Activated naive CD8-positive, alpha-beta T cell treated with anti-CD3 and anti-CD28 coated beads, Interleukin-2, amount 50 U/mL, for 16 hours (primary cell): ENCODE measurements around the gene ALDH1A3.

ENCODE experiments used
- DNase-seq: peaks from one replicate; pipeline ENCODE4 v3.0.0-alpha.2; 2020; ENCODE audit warnings: low read depth, low spot score

The ALDH1A3 gene

DNA sequence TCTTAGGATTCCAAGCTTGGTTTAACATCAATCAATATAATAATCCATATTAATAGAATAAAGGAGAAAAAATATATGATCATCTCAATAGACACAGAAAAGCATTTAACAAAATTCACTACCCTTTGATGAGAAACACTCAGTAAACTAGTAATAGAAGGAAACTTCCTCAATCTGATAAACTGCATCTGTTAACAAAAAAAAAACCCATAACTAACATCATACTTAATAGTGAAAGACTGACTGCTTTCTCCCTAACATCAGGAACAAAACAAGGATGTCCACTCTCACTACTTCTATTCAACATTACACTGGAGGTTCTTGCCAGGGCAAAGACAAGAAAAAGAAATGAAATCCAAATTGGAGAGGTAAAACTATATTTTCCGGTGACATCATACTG is 70.1 kb downstream of the ALDH1A3 start:
- DNase-seq, result no peak

DNA sequence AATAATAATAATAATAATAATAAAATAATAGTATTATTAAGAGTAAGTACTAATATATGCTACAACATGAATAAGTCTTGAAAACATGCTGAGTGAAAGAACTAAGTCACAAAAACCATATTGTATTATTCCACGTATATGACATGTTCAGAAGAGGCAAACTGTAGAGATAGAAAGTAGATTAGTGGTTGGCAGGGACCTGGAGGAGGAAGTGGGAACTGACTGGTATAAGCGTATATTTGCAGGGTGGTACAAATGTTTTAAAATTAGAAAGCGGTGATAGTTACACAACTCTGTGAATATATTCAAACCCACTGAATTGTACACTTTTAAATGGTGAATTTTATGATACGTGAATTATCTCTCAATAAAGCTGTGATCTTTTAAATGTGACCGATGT is 72.3 kb downstream of the ALDH1A3 start:
- DNase-seq, result no peak

DNA sequence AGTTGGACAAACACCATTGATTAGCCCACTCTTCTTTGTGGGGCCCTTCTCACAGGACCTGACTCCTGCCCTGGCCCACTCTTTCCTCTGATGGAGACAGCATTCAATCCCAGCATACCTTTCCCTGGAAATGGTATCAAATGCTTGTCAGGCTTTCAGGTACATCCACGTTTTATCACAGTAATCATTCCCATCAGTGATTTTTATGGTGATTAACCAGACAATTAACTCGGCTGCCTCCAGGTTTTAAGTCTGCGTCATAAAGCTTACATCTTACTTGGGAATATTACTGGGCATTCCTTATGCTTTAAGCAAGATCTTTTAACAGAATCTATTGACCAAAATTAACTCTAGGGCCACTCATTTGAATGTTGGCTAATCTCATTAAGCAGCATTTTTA is 72.9 kb downstream of the ALDH1A3 start:
- DNase-seq, result no peak

DNA sequence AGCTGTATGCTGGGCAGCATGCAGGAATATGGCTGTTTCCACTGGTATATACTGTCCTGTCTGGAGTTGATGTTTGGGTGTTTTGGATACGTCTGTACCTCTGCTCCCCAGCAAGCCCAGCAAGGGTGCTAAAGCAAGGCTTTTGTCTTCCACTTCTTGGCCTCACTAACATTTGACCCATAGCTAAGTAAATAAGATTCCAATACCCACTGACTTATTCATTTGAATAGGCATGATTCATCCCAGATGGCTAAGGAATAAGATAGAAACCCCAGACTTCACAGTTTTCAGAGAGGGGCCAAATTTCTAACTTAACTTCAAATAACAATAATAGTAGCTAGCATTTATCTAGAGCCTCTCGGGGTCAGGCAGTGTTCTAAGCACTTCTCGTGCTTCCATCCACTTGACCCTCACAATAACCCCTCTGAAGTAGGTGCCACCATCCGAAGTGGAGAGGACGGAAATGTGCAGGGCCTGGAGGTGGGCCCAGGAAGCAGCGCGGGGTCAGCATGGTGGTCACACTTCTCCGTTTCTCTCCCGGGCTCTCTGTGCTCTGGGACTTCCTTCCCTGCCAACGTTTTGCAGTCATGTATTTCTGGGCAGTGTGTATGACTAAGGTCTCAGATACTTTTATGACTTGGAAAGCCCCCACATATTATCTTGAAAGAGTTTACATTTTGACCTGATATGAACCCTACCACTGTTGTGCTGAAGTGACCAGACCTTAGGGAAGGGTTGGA is 78.9 kb downstream of the ALDH1A3 start:
- no peak for DNase-seq

DNA sequence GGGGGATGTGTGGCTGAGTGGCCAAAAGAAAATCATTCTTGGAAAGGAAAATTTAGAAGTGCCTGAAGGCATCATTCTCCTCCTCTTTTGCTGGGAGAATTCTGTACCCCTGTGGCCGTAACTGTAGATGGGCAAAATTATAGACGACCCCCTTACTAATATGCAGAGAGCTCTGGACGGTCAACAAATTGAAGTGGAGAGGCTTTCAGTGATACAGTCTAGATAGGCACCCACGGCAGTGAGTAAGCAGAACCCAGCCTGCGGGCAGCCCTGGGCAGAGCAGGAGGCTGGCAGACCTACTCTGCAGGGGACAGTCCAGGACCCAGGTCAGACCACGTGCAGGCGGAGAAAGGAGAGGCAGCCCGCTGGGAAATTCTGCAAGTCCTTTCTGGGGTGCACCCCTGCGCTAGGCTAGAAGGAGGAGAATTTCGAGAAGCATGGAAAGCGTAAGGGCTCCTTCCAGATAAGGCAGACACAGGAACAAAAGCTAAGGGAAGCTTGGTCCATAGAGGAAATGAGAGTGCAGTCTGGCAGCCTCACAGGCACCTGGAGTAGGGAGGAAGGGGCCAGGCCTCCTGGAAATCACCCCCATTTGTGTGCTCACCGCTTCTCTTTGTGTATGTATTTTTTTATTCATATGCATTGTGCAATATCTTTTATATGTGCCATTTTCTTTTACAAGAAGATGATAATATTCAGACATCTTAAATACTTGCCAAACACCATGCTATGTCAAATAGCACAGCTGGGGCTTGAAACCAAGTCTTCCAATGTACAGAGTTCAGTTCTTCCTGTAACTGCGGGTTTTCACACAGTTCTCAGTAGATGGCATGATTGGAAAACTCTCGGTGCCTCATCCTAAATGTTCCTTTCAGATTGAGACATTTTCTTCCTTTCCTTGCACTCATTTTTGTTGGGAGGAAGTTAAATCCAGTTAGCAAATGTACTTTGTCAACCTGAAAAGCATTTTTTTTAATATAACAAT is 79.7 kb downstream of the ALDH1A3 start:
- no peak for DNase-seq
